Purkinje cell (primary cell): ENCODE data around the gene ATXN1. TPM values are rescaled to one million over a fixed set of nuclear protein-coding genes. Genes with fewer than 3 reads are reported as not detected.

Source experiments
- polyA plus RNA-seq: library from polyadenylated mRNA; unstranded; fragments of >200 nt; fragmentation: Nextera tagmentation; gene quantifications from 2 replicates; pipeline ENCODE4 v1.2.1, GENCODE V29; 2014

ATXN1 gene
- polyA plus RNA-seq: 3.8 and 6.9 TPM in 2 replicates

GRCh38 chr6:16760516-16761470 is at the start of gene ATXN1:
Gene ATXN1, minus strand, starts transcription at chr6:16761460.

